HuH-7.5 (cell line): ENCODE measurements around the gene KLHL36.
A peak's percentile ranks its signal among the peaks of the same experiment; 100 is the strongest.

Source experiments
- DNase-seq: peaks from one replicate; pipeline ENCODE4 v3.0.0; 2011; ENCODE audit warnings: low spot score

Gene KLHL36

DNA sequence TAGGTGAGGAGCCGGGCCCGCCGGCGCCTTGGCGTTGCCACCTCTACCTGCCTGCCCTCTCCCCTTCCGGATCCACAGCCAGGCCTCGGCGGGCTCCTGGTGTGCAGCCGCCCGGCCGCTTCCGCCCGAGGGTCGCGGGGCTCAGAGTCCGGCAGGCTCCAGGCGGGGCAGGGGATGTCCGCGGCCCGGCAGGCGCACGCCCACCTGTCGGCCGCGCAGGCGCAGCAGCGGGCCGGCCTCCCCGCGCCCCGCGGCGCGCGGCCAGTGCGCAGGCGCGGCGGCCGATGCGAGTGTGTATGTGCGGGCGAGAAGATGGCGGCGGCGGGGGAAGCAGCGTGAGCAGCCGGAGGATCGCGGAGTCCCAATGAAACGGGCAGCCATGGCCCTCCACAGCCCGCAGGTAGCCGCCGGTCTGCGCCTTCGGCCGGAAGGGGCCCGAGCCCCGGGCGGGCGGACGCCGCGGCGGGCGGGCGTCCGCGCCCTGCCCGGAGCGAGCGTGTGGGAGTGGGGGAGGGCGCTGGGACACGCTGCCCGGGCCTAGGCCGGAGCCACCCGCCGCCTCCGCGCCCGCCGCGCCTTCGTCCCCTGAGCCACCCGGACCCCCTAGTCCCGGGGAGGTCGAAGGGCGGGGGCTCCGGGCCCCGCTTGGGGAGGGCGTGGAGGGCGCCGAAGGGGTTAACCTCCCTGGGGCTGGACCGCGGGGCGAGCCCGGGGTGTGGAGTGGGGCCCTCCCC is 51.6 kb downstream of the KLHL36 start, which contains the start of gene USP10:
Gene USP10, plus strand, starts transcription at position 289 of the 734 bp plus-strand sequence. Its CDS starts 91 bp downstream, at position 380.
- peak; percentile 97 for DNase-seq

DNA sequence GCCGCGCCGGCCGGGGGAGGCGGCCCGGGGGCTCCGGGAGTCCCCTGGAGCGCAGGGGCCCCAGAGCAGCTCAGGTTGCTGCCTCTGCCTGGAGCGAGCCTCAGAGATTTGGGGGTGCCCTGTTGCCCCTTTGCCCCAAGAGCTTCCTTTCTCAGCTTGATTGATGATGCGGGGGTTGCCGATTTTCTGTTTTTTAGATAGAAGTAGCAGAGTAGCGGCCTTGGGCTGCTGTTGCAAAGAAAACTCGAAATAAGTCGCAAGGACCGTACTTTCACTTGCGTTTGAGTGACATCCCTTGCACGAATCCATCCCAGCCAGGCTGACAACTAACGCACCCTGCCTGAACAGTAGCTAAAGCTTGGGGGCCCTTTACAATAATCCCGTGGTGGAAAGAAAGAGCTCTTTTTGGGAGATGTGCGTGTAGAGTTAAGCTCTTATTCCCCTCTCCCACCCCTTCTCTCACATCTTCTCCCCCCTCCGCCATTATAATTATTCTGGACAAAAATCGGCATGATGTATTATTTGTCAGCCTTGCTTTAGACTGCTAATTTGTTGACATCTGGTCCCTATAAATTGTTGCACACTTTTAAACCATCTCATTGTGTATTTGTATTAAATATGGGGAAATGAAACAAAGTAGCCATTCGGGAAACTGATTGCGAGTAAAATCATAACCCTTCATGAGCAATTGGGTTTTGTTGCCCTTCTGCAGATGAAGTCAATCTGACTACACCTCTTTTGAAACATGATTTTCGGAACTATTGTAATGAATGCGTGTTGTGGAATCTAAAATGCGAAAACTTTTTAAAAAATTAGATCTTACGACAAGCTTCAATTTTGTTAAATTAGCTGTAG is 52.4 kb downstream of the KLHL36 start:
- peak; percentile 29 for DNase-seq

DNA sequence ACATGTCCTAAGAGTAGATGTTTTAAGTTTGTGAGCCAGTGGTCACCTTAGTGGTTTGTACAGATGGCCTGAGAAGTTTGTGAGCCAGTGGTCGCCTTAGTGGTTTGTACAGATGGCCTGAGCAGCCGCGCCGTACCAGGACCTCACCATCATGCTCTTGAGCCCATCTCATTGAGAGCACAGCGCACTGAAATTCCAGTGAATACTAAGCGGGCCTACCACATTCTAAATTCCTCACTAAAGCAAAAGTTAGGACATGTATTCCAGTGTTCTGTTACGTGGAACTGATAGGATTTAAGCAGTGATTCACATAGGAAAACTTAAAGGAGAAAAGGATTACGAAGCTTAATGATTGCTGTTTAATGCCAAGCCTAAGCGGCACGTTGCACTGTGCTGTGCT is 55.4 kb downstream of the KLHL36 start:
- no peak for DNase-seq

- DNase-seq = no peak
Observed at GRCh38 chr16:84704253-84704652, 55.9 kb downstream of the KLHL36 start.

GRCh38 chr16:84706856-84707255 is 58.5 kb downstream of the KLHL36 start:
- no peak for DNase-seq

DNA sequence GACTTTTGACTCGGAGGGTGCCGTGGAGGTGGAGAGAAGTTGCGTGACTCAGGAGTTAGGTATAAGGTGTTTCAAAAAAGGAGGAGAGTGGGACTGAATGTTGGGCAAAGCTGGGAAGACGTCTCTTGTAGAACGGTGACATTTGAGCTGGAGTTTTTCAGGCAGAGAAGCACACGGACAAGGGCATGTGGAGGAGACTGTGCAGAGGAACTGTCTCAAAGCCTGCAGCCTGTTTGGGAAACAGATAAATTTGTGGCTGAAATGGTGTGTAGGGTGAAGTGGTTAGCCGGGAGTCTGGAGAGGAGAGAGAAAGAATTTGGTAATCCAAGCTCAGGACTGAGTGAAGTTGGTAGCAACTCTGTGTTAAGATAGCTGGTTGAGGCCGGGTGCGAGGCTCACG is 61.3 kb downstream of the KLHL36 start:
- no peak for DNase-seq

GRCh38 chr16:84710686-84711085 is 62.4 kb downstream of the KLHL36 start:
- DNase-seq = no peak
